HEK293 (cell line): ENCODE results near the gene SAT1.
A peak's percentile ranks its signal among the peaks of the same experiment; 100 is the strongest.

Experiments used
- GFI1B ChIP-seq: fragments of 450-650 bp; formaldehyde crosslinking; IDR thresholded peaks from 2 replicates; pipeline ENCODE4 v1.5.1; 2016; ENCODE audit warnings: missing biosample characterization, missing genetic modification characterization
- IKZF3 ChIP-seq: fragments of 450-650 bp; IDR thresholded peaks from 2 replicates; pipeline ENCODE4 v1.5.0; 2018; ENCODE audit warnings: missing biosample characterization, mild to moderate bottlenecking, missing genetic modification characterization, moderate library complexity
- KLF8 ChIP-seq: fragments of 450-650 bp; formaldehyde crosslinking; IDR thresholded peaks from 2 replicates; pipeline ENCODE4 v1.5.1; 2016; ENCODE audit warnings: missing biosample characterization, missing genetic modification characterization
- OSR2 ChIP-seq: fragments of 450-650 bp; formaldehyde crosslinking; IDR thresholded peaks from 2 replicates; pipeline ENCODE4 v1.5.1; 2016; ENCODE audit warnings: missing biosample characterization, missing genetic modification characterization
- SP7 ChIP-seq: fragments of 450-650 bp; formaldehyde crosslinking; IDR thresholded peaks from 2 replicates; pipeline ENCODE4 v1.5.1; 2016; ENCODE audit warnings: missing biosample characterization, missing genetic modification characterization
- YY1 ChIP-seq: fragments of 450-650 bp; formaldehyde crosslinking; IDR thresholded peaks from 2 replicates; pipeline ENCODE4 v1.5.1; 2018; ENCODE audit warnings: missing biosample characterization, missing genetic modification characterization
- ZBTB48 ChIP-seq: fragments of 450-650 bp; formaldehyde crosslinking; IDR thresholded peaks from 2 replicates; pipeline ENCODE4 v1.5.1; 2016; ENCODE audit warnings: missing biosample characterization, missing genetic modification characterization
- ZFP3 ChIP-seq: fragments of 450-650 bp; formaldehyde crosslinking; IDR thresholded peaks from 2 replicates; pipeline ENCODE4 v1.5.1; 2016; ENCODE audit warnings: low read depth, missing biosample characterization, missing genetic modification characterization
- ZFP37 ChIP-seq: fragments of 450-650 bp; formaldehyde crosslinking; IDR thresholded peaks from 2 replicates; pipeline ENCODE4 v1.5.1; 2016; ENCODE audit warnings: missing biosample characterization, missing genetic modification characterization
- ZNF146 ChIP-seq: fragments of 450-650 bp; formaldehyde crosslinking; IDR thresholded peaks from 2 replicates; pipeline ENCODE4 v1.5.1; 2016; ENCODE audit warnings: missing biosample characterization, missing genetic modification characterization
- ZNF473 ChIP-seq: fragments of 450-650 bp; formaldehyde crosslinking; IDR thresholded peaks from 2 replicates; pipeline ENCODE4 v1.5.1; 2017; ENCODE audit warnings: missing biosample characterization, missing genetic modification characterization
- ZNF600 ChIP-seq: fragments of 450-650 bp; formaldehyde crosslinking; IDR thresholded peaks from 2 replicates; pipeline ENCODE4 v1.5.1; 2016; ENCODE audit warnings: missing biosample characterization, missing genetic modification characterization
- ZNF629 ChIP-seq: fragments of 450-650 bp; formaldehyde crosslinking; IDR thresholded peaks from 2 replicates; pipeline ENCODE4 v1.5.1; 2017; ENCODE audit warnings: missing biosample characterization, missing genetic modification characterization
- ZNF701 ChIP-seq: fragments of 450-650 bp; formaldehyde crosslinking; IDR thresholded peaks from 2 replicates; pipeline ENCODE4 v1.5.1; 2016; ENCODE audit warnings: missing biosample characterization, missing genetic modification characterization
- ZNF776 ChIP-seq: fragments of 450-650 bp; formaldehyde crosslinking; IDR thresholded peaks from 2 replicates; pipeline ENCODE4 v1.5.0; 2017; ENCODE audit warnings: missing biosample characterization, missing genetic modification characterization, borderline replicate concordance
- ZSCAN23 ChIP-seq: fragments of 450-650 bp; formaldehyde crosslinking; IDR thresholded peaks from 2 replicates; pipeline ENCODE4 v1.5.1; 2016; ENCODE audit warnings: missing biosample characterization, missing genetic modification characterization
- TF ChIP-seq, protein P1 (sequence below): fragments of 450-650 bp; formaldehyde crosslinking; IDR thresholded peaks from 2 replicates; pipeline ENCODE4 v1.5.1; 2016; ENCODE audit warnings: missing biosample characterization, missing genetic modification characterization
- TF ChIP-seq, protein P2 (sequence below): fragments of 450-650 bp; formaldehyde crosslinking; IDR thresholded peaks from 2 replicates; pipeline ENCODE4 v1.5.1; 2016; ENCODE audit warnings: missing biosample characterization, missing genetic modification characterization, borderline replicate concordance
- TF ChIP-seq, protein P3 (sequence below): fragments of 450-650 bp; formaldehyde crosslinking; IDR thresholded peaks from 2 replicates; pipeline ENCODE4 v1.5.1; 2016; ENCODE audit warnings: missing biosample characterization, missing genetic modification characterization
- TF ChIP-seq, protein P4 (sequence below): fragments of 450-650 bp; formaldehyde crosslinking; IDR thresholded peaks from 2 replicates; pipeline ENCODE4 v1.5.1; 2016; ENCODE audit warnings: missing biosample characterization, missing genetic modification characterization, borderline replicate concordance
- TF ChIP-seq, protein P5 (sequence below): fragments of 450-650 bp; formaldehyde crosslinking; IDR thresholded peaks from 2 replicates; pipeline ENCODE4 v1.5.1; 2017; ENCODE audit warnings: missing biosample characterization, missing genetic modification characterization

The SAT1 gene

DNA sequence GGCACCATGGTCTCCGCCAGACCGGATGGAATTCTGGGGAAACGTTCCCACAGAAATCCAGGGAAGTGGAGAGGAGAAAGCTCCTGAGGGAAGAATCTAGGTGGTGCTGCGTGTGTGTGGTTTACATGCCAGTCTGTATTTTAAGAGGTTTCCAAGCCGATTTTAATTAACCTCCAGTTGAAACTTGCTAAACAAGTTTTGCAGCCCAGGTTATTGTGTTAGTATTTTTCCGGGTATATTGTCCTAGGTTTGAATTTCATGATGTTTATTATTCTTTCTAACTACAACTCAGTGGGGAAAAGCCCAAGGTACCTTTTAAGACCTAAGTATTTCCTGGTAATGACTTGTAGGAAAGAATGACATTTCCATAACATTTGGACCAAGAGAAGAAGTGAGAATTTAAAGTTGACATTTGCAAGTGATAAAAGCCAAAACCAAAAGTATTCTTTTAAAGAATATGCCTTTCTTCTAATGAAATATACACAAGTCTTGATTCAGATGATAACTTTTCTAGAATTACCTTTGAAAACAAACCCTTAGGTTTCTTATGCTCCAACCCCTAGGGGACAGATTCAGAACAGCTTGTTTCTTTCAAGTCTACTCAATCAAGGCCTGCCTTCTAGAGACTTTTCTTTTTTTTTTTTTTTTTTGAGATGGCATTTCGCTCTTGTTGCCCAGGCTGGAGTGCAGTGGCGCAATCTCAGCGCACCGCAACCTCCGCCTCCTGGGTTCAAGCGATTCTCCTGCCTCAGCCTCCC is 14.6 kb downstream of the SAT1 start (continued):
- TF ChIP-seq, protein P1, sequence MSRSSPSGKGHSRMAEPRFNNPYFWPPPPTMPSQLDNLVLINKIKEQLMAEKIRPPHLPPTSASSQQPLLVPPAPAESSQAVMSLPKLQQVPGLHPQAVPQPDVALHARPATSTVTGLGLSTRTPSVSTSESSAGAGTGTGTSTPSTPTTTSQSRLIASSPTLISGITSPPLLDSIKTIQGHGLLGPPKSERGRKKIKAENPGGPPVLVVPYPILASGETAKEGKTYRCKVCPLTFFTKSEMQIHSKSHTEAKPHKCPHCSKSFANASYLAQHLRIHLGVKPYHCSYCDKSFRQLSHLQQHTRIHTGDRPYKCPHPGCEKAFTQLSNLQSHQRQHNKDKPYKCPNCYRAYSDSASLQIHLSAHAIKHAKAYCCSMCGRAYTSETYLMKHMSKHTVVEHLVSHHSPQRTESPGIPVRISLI = no peak
- TF ChIP-seq, protein P2, sequence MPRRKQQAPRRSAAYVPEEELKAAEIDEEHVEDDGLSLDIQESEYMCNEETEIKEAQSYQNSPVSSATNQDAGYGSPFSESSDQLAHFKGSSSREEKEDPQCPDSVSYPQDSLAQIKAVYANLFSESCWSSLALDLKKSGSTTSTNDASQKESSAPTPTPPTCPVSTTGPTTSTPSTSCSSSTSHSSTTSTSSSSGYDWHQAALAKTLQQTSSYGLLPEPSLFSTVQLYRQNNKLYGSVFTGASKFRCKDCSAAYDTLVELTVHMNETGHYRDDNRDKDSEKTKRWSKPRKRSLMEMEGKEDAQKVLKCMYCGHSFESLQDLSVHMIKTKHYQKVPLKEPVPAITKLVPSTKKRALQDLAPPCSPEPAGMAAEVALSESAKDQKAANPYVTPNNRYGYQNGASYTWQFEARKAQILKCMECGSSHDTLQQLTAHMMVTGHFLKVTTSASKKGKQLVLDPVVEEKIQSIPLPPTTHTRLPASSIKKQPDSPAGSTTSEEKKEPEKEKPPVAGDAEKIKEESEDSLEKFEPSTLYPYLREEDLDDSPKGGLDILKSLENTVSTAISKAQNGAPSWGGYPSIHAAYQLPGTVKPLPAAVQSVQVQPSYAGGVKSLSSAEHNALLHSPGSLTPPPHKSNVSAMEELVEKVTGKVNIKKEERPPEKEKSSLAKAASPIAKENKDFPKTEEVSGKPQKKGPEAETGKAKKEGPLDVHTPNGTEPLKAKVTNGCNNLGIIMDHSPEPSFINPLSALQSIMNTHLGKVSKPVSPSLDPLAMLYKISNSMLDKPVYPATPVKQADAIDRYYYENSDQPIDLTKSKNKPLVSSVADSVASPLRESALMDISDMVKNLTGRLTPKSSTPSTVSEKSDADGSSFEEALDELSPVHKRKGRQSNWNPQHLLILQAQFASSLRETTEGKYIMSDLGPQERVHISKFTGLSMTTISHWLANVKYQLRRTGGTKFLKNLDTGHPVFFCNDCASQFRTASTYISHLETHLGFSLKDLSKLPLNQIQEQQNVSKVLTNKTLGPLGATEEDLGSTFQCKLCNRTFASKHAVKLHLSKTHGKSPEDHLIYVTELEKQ = peak; percentile 70; the same call in 1 of the 2 replicates
- TF ChIP-seq ZNF473 (tag by site-specific recombination) (no peak), ZFP37 (tag by site-specific recombination) (no peak), ZNF600 (tag by site-specific recombination) (0 out of 2 replicates have a peak, but pooled peaks have one; percentile 22), GFI1B (tag by site-specific recombination) (peak; percentile 73; the same call in 1 of the 2 replicates), KLF8 (tag by site-specific recombination) (peak; percentile 20; the same call in 1 of the 2 replicates), YY1 (tag by site-specific recombination) (no peak), ZBTB48 (no peak), ZNF701 (no peak), ZNF629 (tag by site-specific recombination) (peak; percentile 53; the same call in 1 of the 2 replicates), ZNF776 (tag by site-specific recombination) (no peak), ZNF146 (peak; percentile 40; the same call in 1 of the 2 replicates), ZFP3 (tag by site-specific recombination) (no peak), SP7 (tag by site-specific recombination) (peak; percentile 81), ZSCAN23 (tag by site-specific recombination) (peak; percentile 65; the same call in 1 of the 2 replicates), OSR2 (tag by site-specific recombination) (peak; percentile 84), IKZF3 (tag by site-specific recombination) (peak; percentile 82)
- TF ChIP-seq, protein P3, sequence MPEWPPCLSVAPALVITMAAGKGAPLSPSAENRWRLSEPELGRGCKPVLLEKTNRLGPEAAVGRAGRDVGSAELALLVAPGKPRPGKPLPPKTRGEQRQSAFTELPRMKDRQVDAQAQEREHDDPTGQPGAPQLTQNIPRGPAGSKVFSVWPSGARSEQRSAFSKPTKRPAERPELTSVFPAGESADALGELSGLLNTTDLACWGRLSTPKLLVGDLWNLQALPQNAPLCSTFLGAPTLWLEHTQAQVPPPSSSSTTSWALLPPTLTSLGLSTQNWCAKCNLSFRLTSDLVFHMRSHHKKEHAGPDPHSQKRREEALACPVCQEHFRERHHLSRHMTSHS (tag by site-specific recombination) = 0 out of 2 replicates have a peak, but pooled peaks have one; percentile 5
- TF ChIP-seq, protein P4, sequence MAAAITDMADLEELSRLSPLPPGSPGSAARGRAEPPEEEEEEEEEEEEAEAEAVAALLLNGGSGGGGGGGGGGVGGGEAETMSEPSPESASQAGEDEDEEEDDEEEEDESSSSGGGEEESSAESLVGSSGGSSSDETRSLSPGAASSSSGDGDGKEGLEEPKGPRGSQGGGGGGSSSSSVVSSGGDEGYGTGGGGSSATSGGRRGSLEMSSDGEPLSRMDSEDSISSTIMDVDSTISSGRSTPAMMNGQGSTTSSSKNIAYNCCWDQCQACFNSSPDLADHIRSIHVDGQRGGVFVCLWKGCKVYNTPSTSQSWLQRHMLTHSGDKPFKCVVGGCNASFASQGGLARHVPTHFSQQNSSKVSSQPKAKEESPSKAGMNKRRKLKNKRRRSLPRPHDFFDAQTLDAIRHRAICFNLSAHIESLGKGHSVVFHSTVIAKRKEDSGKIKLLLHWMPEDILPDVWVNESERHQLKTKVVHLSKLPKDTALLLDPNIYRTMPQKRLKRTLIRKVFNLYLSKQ (tag by site-specific recombination) = no peak
- TF ChIP-seq, protein P5, sequence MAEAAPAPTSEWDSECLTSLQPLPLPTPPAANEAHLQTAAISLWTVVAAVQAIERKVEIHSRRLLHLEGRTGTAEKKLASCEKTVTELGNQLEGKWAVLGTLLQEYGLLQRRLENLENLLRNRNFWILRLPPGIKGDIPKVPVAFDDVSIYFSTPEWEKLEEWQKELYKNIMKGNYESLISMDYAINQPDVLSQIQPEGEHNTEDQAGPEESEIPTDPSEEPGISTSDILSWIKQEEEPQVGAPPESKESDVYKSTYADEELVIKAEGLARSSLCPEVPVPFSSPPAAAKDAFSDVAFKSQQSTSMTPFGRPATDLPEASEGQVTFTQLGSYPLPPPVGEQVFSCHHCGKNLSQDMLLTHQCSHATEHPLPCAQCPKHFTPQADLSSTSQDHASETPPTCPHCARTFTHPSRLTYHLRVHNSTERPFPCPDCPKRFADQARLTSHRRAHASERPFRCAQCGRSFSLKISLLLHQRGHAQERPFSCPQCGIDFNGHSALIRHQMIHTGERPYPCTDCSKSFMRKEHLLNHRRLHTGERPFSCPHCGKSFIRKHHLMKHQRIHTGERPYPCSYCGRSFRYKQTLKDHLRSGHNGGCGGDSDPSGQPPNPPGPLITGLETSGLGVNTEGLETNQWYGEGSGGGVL = 0 out of 2 replicates have a peak, but pooled peaks have one; percentile 10
